GM12878 (cell line): ENCODE results near the gene EYS. TPM values are rescaled to one million over a fixed set of nuclear protein-coding genes. Genes with fewer than 3 reads are reported as not detected.

Experiments
- ATAC-seq: fragments of 200-7000 bp; cut with Tn5 transposase; 3 replicates; pipeline ENCODE4 v1.9.1; 2020; ENCODE audit warnings: mild to moderate bottlenecking, moderate library complexity
- BruUV-seq: library from RNA; stranded (reverse); fragments of 400-500 nt; replicated peaks from 2 replicates; lab custom pipeline; 2021; lab: Mats Ljungman, UMichigan
- CTCF ChIA-PET: fragments of 300-600 bp; sonication (Branson Sonifier 250); formaldehyde crosslinking; extraction: SDS; loops from one replicate; lab custom pipeline; 2021; ENCODE audit warnings: inconsistent platforms; lab: Yijun Ruan, JAX
- POLR2A ChIA-PET: fragments of 350-600 bp; formaldehyde crosslinking; extraction: SDS; loops from one replicate; lab custom pipeline; 2021; ENCODE audit warnings: inconsistent platforms; lab: Charles Lee
- RAD21 ChIA-PET: fragments of 300-600 bp; sonication (Branson Sonifier 250); formaldehyde crosslinking; loops from one replicate; lab custom pipeline; 2023; ENCODE audit warnings: antibody characterized with exemption; ENCODE audit not compliant: unreplicated experiment; lab: Charles Lee
- SMC1A ChIA-PET: fragments of 300-600 bp; sonication (Branson Sonifier 250); formaldehyde crosslinking; loops from one replicate; lab custom pipeline; 2023; ENCODE audit not compliant: unreplicated experiment, uncharacterized antibody; lab: Charles Lee
- DNase-seq: peaks from one replicate; pipeline ENCODE4 v3.0.0-alpha.2; 2011; ENCODE audit warnings: low read depth, low spot score
- FAIRE-seq: peaks from 3 replicates; lab custom pipeline; 2011; peaks lifted over from hg19 to GRCh38; lab: Jason Lieb, UNC
- H2AFZ ChIP-seq: 2 replicates; pipeline ENCODE4 v1.6.0; 2011; ENCODE audit warnings: low read depth, low read length, control low read depth; ENCODE audit not compliant: control insufficient read depth
- H3K27ac ChIP-seq: 2 replicates; pipeline ENCODE4 v1.5.1; 2011; ENCODE audit warnings: control low read depth; ENCODE audit not compliant: control insufficient read depth, insufficient read depth
- H3K27me3 ChIP-seq, 2 experiments: replicated peaks in 1 of 2; 2 replicates each; pipeline versions ENCODE4 v1.6.0 to v1.6.1; 2011; ENCODE audit warnings: low read length in 1 of 2; ENCODE audit not compliant: control insufficient read depth in 2 of 2, insufficient read depth in 2 of 2
- H3K36me3 ChIP-seq, 2 experiments: 2 replicates each; pipeline ENCODE4 v1.5.1; 2011; ENCODE audit warnings: low read length in 1 of 2; ENCODE audit not compliant: control insufficient read depth in 2 of 2, insufficient read depth in 2 of 2
- H3K4me1 ChIP-seq: 2 replicates; pipeline ENCODE4 v1.6.1; 2011; ENCODE audit warnings: mild to moderate bottlenecking, low read length, moderate library complexity, mixed read lengths; ENCODE audit not compliant: control insufficient read depth, insufficient read depth
- H3K4me2 ChIP-seq: 2 replicates; pipeline ENCODE4 v1.6.0; 2011; ENCODE audit warnings: control low read depth; ENCODE audit not compliant: control insufficient read depth, insufficient read depth
- H3K4me3 ChIP-seq: fragments of 200-600 bp; sonication (generic); 2 replicates; pipeline ENCODE4 v1.5.1; 2016
- H3K79me2 ChIP-seq: 2 replicates; pipeline ENCODE4 v1.6.0; 2011; ENCODE audit warnings: low read length; ENCODE audit not compliant: control insufficient read depth, insufficient read depth
- H3K9ac ChIP-seq: 2 replicates; pipeline ENCODE4 v1.8.0; 2011; ENCODE audit warnings: low read length, control low read depth, mixed read lengths; ENCODE audit not compliant: control insufficient read depth, insufficient read depth
- H3K9me3 ChIP-seq: replicated peaks from 3 replicates; pipeline ENCODE4 v1.5.1; 2011; ENCODE audit warnings: mild to moderate bottlenecking, low read length; ENCODE audit not compliant: control insufficient read depth, insufficient read depth
- H4K20me1 ChIP-seq: 2 replicates; pipeline ENCODE4 v1.6.0; 2011; ENCODE audit not compliant: control insufficient read depth, insufficient read depth
- CBFB ChIP-seq: IDR thresholded peaks from 2 replicates; pipeline ENCODE4 v1.6.1; 2016; ENCODE audit warnings: antibody characterized with exemption, low read depth
- GATAD2B ChIP-seq: fragments of 450-650 bp; conservative IDR thresholded peaks from 2 replicates; pipeline ENCODE4 v1.6.1; 2017; ENCODE audit warnings: low read depth, mild to moderate bottlenecking, moderate library complexity
- KDM1A ChIP-seq: fragments of 200-600 bp; sonication (generic); IDR thresholded peaks from 2 replicates; pipeline ENCODE4 v1.6.1; 2016; ENCODE audit warnings: borderline replicate concordance
- LARP7 ChIP-seq: fragments of 450-650 bp; IDR thresholded peaks from 2 replicates; pipeline ENCODE4 v1.6.1; 2017; ENCODE audit warnings: mild to moderate bottlenecking
- NFIC ChIP-seq: IDR thresholded peaks from 2 replicates; pipeline ENCODE4 v1.6.1; 2012; ENCODE audit warnings: low read depth, mild to moderate bottlenecking, inconsistent platforms, low read length, moderate library complexity
- NFYA ChIP-seq: IDR thresholded peaks from 2 replicates; pipeline ENCODE4 v1.6.1; 2011; ENCODE audit warnings: low read depth, mild to moderate bottlenecking, low read length, improper control_type of control experiment, borderline replicate concordance
- NR2F1 ChIP-seq: fragments of 450-650 bp; conservative IDR thresholded peaks from 2 replicates; pipeline ENCODE4 v1.6.1; 2017; ENCODE audit warnings: mild to moderate bottlenecking
- POLR2AphosphoS5 ChIP-seq: IDR thresholded peaks from 2 replicates; pipeline ENCODE4 v1.6.1; 2011; ENCODE audit warnings: mild to moderate bottlenecking, low read length, inconsistent platforms
- POU2F2 ChIP-seq: IDR thresholded peaks from 3 replicates; pipeline ENCODE4 v1.6.1; 2011; ENCODE audit warnings: low read depth, mild to moderate bottlenecking, low read length, borderline replicate concordance
- SP1 ChIP-seq: IDR thresholded peaks from one replicate; pipeline ENCODE4 v1.6.1; 2011; ENCODE audit warnings: low read depth, low read length
- SPI1 ChIP-seq: IDR thresholded peaks from 2 replicates; pipeline ENCODE4 v1.6.1; 2011; ENCODE audit warnings: low read depth, mild to moderate bottlenecking, low read length, moderate library complexity, borderline replicate concordance; ENCODE audit not compliant: insufficient read depth
- TCF12 ChIP-seq: IDR thresholded peaks from 2 replicates; pipeline ENCODE4 v1.6.1; 2011; ENCODE audit warnings: low read depth, mild to moderate bottlenecking, low read length
- YY1 ChIP-seq: IDR thresholded peaks from 2 replicates; pipeline ENCODE4 v1.6.1; 2011; ENCODE audit warnings: low read depth, mild to moderate bottlenecking, low read length
- ZNF622 ChIP-seq: fragments of 450-650 bp; IDR thresholded peaks from 2 replicates; pipeline ENCODE4 v1.6.1; 2017; ENCODE audit warnings: mild to moderate bottlenecking, inconsistent platforms
- ZZZ3 ChIP-seq: IDR thresholded peaks from 2 replicates; pipeline ENCODE4 v1.6.1; 2011; ENCODE audit warnings: low read depth; ENCODE audit not compliant: control insufficient read depth, insufficient read length
- WGBS: methylation state at CpG from one replicate; pipeline ENCODE4 v1.1.6; 2016; ENCODE audit warnings: low lambda C conversion rate; ENCODE audit not compliant: insufficient replicate concordance, insufficient coverage; ENCODE audit errors: missing lambda C conversion rate; 5-methylcytosine and 5-hydroxymethylcytosine counted together
- in situ Hi-C: fragments of 300-500 bp; cut with MboI; formaldehyde crosslinking; loops from 9 replicates; pipeline ENCODE4 v1.14.3; 2018; ENCODE audit warnings: mixed read lengths
- intact Hi-C: fragments of 100-400 bp; cut with micrococcal nuclease; formaldehyde crosslinking; loops from one replicate; pipeline ENCODE4 v1.14.2; 2022; ENCODE audit not compliant: unreplicated experiment
- polyA plus RNA-seq, 11 experiments: library from polyadenylated mRNA; depleted of rRNA in 4 of 11; unstranded in 6 of 11; stranded (reverse) in 5 of 11; fragments of >200 nt; fragmentation: Nextera tagmentation in 4 of 11; fragmentation: Illumina TruSeq in 1 of 11; extraction: Ambion mirVana in 4 of 11; extraction: Trizol in 1 of 11; gene quantifications; 1 replicate in 1 of 11; 2 replicates in 10 of 11; pipeline versions ENCODE4 v1.2.1 to v1.2.3, GENCODE V29; 2011 to 2016; ENCODE audit warnings: inconsistent platforms in 2 of 11, missing spikeins in 2 of 11, low read depth in 1 of 11
- total RNA-seq, 4 experiments: library from RNA; depleted of rRNA in 3 of 4; stranded (reverse); fragments of >200 nt in 3 of 4; fragmentation: Illumina TruSeq in 1 of 4; extraction: Trizol in 1 of 4; gene quantifications; 2 replicates each; pipeline versions ENCODE4 v1.2.1 to v1.2.3, GENCODE V29; 2013 to 2021
- TF ChIP-seq, protein P1 (sequence below): IDR thresholded peaks from 2 replicates; pipeline ENCODE4 v1.6.1; 2011; ENCODE audit warnings: low read depth, low read length, improper control_type of control experiment, borderline replicate concordance
- TF ChIP-seq, protein P2 (sequence below): fragments of 450-650 bp; IDR thresholded peaks from 2 replicates; pipeline ENCODE4 v1.6.1; 2017; ENCODE audit warnings: borderline replicate concordance
- TF ChIP-seq, protein P3 (sequence below): fragments of 450-650 bp; IDR thresholded peaks from 2 replicates; pipeline ENCODE4 v1.6.1; 2017; ENCODE audit warnings: antibody characterized with exemption, mild to moderate bottlenecking, moderate library complexity
- TF ChIP-seq, protein P4 (sequence below): fragments of 450-650 bp; IDR thresholded peaks from 2 replicates; pipeline ENCODE4 v1.6.1; 2016; ENCODE audit warnings: mild to moderate bottlenecking

EYS gene
- total and polyA plus RNA-seq, 10 of the 15 experiments (the other 5 are each of a cell fraction or from before 2014, with no cell fraction given), result under 0.01 to 0.14 (median 0.02) TPM; not detected in 1

DNA sequence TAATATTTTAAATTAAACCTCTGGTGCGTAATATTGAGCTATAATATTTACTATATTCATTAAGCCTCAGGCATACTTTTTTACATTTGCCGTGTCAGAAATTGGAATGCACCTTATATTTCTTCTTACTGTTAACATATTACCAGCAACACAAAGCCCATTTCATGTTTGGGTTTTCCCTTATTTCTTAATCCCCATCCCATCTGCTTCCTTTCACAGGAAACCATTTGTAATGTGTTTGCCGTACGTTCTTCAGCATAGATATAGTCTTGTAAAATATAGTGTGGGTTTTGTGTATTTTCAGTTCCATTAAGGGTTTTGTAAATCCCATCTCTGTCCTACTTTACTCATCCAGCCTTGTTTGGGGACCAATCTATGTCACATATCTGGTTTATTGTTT lies 6.5 kb downstream of the EYS start (continued):
- TF ChIP-seq YY1, result no peak
- TF ChIP-seq KDM1A, result no peak
- TF ChIP-seq POU2F2, result no peak
- TF ChIP-seq, protein P1, sequence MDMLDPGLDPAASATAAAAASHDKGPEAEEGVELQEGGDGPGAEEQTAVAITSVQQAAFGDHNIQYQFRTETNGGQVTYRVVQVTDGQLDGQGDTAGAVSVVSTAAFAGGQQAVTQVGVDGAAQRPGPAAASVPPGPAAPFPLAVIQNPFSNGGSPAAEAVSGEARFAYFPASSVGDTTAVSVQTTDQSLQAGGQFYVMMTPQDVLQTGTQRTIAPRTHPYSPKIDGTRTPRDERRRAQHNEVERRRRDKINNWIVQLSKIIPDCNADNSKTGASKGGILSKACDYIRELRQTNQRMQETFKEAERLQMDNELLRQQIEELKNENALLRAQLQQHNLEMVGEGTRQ, result no peak
- no peak for TF ChIP-seq ZNF622
- TF ChIP-seq NR2F1, result no peak
- no peak for TF ChIP-seq TCF12
- TF ChIP-seq ZZZ3, result no peak
- no peak for TF ChIP-seq CBFB
- no peak for TF ChIP-seq SPI1
- no peak for TF ChIP-seq POLR2AphosphoS5
- no peak for TF ChIP-seq NFYA
- TF ChIP-seq NFIC, result no peak

DNA sequence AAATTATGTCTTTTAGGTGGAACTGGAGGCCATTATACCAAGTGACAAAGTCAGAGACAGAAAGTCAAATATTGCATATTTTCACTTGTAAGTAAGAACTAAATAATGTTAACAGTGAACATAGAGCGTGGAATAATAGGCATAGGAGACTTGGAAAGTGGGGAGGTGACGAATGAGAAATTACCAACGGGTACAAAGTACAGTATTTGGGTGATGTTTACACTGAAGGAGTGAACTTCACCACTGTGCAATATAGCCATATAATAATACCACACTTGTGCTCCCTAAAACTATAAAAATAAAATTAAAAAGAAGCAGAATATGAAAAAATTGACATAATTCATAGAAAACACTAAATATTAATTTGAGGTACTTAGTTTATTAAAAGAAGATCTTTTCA lies 14.9 kb downstream of the EYS start:
- Histone ChIP-seq H2AFZ (no peak overlapping the region), H3K4me3 (no peak overlapping the region), H3K27me3 (no peaks in the 10 kb centered on the region), H3K79me2 (no peaks in the 10 kb centered on the region), H4K20me1 (no peaks in the 10 kb centered on the region), H3K27ac (no peak overlapping the region), H3K4me1 (no peaks in the 10 kb centered on the region), H3K36me3 (no peaks in the 10 kb centered on the region), H3K9me3 (no peaks in the 10 kb centered on the region), H3K4me2 (no peak overlapping the region), H3K9ac (no peak overlapping the region)
- BruUV-seq, result no TSS peak
- no peak for FAIRE-seq
- SMC1A ChIA-PET, result no interaction called here
- RAD21 ChIA-PET, result no interaction called here
- intact Hi-C loops (no loop called here), in situ Hi-C loops (no loop called here)
- CTCF ChIA-PET, result no interaction called here
- no peak for ATAC-seq
- 10% methylated on average over 3 of the region's 3 CpGs for WGBS
- DNase-seq, result no peak
- POLR2A ChIA-PET, result no interaction called here
- TF ChIP-seq GATAD2B (no peak), LARP7 (no peak), NR2F1 (no peak), SP1 (no peak)
- TF ChIP-seq, protein P2, sequence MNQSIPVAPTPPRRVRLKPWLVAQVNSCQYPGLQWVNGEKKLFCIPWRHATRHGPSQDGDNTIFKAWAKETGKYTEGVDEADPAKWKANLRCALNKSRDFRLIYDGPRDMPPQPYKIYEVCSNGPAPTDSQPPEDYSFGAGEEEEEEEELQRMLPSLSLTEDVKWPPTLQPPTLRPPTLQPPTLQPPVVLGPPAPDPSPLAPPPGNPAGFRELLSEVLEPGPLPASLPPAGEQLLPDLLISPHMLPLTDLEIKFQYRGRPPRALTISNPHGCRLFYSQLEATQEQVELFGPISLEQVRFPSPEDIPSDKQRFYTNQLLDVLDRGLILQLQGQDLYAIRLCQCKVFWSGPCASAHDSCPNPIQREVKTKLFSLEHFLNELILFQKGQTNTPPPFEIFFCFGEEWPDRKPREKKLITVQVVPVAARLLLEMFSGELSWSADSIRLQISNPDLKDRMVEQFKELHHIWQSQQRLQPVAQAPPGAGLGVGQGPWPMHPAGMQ, result no peak
- TF ChIP-seq, protein P3, sequence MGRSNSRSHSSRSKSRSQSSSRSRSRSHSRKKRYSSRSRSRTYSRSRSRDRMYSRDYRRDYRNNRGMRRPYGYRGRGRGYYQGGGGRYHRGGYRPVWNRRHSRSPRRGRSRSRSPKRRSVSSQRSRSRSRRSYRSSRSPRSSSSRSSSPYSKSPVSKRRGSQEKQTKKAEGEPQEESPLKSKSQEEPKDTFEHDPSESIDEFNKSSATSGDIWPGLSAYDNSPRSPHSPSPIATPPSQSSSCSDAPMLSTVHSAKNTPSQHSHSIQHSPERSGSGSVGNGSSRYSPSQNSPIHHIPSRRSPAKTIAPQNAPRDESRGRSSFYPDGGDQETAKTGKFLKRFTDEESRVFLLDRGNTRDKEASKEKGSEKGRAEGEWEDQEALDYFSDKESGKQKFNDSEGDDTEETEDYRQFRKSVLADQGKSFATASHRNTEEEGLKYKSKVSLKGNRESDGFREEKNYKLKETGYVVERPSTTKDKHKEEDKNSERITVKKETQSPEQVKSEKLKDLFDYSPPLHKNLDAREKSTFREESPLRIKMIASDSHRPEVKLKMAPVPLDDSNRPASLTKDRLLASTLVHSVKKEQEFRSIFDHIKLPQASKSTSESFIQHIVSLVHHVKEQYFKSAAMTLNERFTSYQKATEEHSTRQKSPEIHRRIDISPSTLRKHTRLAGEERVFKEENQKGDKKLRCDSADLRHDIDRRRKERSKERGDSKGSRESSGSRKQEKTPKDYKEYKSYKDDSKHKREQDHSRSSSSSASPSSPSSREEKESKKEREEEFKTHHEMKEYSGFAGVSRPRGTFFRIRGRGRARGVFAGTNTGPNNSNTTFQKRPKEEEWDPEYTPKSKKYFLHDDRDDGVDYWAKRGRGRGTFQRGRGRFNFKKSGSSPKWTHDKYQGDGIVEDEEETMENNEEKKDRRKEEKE, result no peak
- TF ChIP-seq, protein P4, sequence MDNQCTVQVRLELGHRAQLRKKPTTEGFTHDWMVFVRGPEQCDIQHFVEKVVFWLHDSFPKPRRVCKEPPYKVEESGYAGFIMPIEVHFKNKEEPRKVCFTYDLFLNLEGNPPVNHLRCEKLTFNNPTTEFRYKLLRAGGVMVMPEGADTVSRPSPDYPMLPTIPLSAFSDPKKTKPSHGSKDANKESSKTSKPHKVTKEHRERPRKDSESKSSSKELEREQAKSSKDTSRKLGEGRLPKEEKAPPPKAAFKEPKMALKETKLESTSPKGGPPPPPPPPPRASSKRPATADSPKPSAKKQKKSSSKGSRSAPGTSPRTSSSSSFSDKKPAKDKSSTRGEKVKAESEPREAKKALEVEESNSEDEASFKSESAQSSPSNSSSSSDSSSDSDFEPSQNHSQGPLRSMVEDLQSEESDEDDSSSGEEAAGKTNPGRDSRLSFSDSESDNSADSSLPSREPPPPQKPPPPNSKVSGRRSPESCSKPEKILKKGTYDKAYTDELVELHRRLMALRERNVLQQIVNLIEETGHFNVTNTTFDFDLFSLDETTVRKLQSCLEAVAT, result no peak
